ENCODE data around the gene IFI27L1. TPM values are rescaled to one million over a fixed set of nuclear protein-coding genes. Genes with fewer than 3 reads are reported as not detected.
A peak's percentile ranks its signal among the peaks of the same experiment; 100 is the strongest.
"Not testable (repeated sequence)": the region's sequence is repeated elsewhere in the genome, so short reads cannot be mapped to it uniquely, and the experiment has no call there.

The IFI27L1 gene
- total RNA-seq, 2 donors from 2014 or later = 11.2 to 21.7 TPM

DNA sequence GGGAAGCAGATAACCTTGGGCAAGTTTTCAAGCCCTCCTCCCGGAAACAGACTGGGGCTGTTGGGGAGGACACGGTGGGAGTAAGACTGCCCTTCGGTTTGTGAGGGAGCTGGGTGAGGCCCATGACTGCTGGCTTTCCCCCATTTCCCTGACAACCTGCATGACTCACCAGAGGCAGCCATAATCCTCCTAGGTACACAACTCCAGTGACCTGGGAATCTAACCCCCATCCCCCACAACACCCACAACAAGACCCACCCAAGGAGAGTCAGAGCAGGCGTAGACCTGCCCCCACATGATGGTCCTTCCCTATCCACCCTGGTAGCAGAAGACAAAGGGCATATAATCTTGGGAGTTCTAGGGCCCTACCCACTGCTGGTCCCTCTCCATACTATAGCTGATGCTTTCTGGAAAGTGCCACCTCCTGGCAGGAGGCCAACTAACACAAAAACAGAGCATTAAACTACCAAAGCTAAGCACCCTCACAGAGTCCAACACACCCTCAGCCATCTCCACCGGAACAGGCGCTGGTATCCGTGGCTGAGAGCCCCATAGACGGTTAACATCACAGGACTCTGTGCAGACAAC, 14.9 kb upstream of the IFI27L1 start:
- intact Hi-C loops (cut with DNase I) = no loop called here
- no peak for DNase-seq (ENCODE audit: low spot score)

DNA sequence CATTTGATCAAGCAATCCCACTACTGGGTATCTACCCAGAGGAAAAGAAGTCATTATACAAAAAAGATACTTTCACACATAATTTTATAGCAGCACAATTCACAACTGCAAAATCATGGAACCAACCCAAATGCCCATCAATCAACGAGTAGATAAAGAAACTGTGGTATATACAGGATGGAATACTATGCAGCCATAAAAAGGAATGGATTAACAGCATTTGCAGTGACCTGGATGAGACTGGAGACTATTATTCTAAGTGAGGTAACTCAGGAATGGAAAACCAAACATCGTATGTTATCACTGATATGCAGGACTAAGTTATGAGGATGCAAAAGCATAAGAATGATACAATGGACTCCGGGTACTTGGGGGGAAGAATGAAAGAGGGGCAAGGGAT, 9.0 kb upstream of the IFI27L1 start:
- DNase-seq (ENCODE audit: low spot score); intact Hi-C loops (cut with DNase I): not testable (repeated sequence)

DNA sequence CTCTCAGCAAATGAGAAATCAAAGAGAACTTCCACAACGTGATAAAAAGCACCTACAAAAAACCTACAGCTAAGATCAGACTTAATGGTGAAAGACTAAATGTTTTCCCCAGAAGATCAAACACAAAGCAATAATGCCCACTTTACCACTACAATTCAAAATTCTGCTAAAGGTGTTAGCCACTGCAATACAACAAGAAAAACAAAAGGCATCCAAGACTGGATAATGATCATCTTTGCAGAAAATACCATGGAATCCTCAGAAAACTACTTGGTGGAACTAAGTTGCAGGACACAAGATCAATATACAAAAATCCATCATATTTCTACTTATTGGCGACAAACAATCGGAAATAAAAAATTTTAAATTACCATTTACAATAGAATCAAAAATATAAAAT, 6.6 kb upstream of the IFI27L1 start:
- no peak for DNase-seq (ENCODE audit: low spot score)
- intact Hi-C loops (cut with DNase I) = no loop called here

DNA sequence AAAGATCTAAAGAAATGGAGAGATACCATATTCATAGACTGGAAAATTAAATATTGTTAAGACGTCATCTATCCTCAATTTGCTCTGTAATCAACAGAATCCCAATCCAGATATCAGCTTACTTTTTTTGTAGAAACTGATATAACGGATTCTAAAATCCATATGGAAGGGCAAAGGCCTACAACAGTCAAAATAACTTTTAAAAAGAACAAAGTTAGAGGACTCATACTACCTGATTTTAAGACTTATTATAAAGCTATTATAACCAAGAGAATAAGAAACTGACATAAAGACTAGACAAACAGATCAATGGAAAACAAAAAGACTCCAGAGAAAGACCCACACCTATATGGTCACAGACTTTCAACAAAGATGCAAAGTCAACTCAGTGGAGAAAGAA, 6.1 kb upstream of the IFI27L1 start:
- intact Hi-C loops (cut with DNase I) = no loop called here
- DNase-seq (ENCODE audit: low spot score) = no peak

DNA sequence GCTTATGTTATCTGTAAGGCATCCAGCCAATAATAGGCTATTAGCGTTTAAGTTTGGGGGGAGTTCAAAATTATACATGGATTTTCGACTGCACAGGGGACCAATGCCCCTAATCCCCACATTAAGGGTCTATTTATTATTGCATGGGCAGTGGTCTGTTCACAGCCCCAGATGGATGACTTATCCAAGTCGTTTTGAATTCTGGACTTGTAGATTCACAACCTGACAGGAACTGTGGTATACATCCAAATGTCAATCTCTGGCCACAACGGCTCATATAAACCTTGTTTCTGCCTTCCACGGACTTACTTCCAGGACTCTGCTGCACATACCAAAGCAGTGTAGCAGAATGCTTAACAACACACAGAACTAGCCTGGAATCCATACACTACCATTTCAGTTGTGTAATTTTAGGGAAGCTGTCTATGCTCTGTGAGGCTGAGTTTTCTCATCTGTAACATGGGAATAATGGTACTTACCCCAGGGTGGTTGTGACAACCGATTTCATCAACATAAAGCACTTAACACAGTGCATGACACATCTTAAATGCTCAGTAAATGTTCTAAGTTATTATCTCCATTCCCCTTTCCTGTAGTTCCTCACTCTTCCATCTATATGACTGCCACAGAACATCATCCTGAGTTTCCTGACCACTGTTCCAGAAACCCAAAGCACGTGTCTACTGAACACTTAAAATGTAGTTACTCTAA, 3.8 kb upstream of the IFI27L1 start:
- no peak for DNase-seq (ENCODE audit: low spot score)
- intact Hi-C loops (cut with DNase I) = no loop called here

DNA sequence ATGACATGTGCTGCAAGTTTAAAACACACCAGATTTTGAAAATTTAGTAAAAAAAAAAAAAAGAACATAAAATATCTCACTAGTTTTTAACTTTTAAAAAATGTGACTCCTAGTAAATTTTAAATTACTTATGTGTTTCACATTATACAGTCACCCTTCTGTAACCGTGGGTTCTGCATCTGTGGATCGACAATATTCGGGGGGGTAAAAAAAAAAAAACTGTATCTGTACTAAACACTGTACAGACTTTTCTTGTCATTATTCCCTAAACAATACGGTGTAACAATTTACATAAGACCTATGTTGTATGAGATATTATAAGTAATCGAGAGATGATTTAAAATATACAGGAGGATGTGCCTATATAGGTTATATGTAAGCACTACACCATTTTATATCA, 3.3 kb upstream of the IFI27L1 start:
- intact Hi-C loops (cut with DNase I) = no loop called here
- no peak for DNase-seq (ENCODE audit: low spot score)

DNA sequence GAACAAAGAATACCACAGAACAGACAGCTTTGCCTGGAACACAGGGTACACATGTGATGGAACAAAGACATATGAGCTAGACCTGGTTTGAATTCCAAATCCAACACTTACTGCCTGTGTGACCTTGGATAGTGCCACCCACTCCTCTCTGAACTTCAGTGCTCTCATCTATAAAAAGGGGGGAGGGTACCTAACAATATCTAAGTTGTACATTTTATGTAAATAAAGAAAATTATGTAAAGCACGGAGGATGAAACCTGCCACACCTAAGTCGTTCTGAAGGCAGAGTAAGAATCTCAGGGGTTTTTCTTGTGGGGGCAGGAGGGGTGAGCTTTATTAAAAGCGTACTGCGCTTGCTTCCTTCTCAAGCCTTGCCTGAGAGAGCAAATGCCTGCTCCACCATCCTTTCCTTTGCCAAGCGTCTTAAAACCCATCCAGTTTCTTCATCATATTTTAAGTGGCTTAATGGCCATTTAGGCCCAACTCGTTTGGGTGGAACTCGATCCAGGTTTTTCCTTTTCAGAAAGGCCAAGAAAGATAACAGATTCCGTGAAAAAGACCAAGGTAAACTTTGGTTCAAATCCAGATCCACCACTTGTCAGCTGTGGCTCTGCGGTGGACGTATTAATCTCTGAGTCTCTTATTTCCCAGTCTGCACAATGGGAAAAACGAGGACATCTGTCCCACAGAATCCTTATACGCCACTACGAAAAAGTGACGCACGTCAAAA, 1.1 kb upstream of the IFI27L1 start:
- DNase-seq (ENCODE audit: low spot score) = no peak
- intact Hi-C loops (cut with DNase I) = no loop called here

DNA sequence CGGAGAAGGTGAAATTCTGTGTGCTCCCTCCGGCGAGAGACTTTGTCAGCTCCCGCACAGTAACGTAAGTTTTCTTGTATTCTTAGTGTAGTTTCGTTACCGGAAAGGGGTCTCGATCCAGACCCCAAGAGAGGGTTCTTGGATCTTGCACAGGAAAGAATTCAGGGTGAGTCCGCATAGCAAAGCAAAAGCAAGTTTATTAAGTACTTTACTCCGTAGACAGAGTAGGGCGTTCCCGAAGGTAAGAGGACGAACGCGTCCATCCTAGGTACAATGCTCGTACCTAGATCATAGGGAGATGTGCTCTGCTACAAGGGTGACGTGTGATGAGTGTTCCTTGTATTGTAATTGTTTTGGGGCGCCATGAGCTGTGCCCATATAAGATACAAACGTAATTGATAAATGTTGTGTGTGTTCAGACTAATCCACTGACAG, 293 bp downstream of the IFI27L1 start:
- intact Hi-C loops (cut with DNase I) = no loop called here
- DNase-seq (ENCODE audit: low spot score) = no peak

DNA sequence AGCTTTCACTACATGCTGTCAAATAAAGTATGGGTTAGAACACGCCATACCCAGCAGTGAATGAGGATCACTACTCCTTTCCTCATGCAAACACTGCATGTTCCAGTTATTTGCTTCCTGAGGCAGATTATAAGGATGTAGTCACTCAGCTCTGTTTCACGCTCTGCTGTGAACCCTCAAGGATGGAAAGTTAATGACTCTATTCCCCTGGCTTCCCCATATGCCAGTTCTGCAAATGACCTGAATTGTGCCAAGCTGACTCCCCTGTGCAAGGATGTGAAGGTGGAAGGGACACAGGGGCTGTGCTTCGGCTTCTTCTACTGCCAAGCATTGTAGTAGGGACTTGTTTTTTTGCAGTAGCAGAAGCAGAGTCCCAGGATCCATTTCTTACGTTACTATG, 6.8 kb downstream of the IFI27L1 start:
- DNase-seq (ENCODE audit: low spot score) = no peak
- intact Hi-C loops (cut with DNase I) = no loop called here

DNA sequence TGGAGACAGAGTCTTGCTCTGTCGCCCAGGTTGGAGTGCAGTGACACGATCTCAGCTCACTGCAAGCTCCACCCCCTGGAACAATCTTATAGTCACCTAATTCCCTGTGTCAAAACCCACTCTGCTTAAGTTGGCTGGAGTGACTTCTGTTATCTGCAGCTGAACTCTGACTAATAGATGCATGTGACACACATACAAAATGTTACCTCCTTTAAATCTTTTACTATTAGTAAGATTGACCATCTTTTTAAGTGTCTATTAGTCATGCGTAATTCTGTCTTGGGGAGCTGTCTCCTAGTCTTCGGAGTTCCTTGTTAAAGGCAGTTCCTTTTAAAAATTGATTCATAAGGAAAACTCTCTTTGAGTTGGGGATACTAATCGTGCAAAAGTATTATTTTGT, 7.4 kb downstream of the IFI27L1 start:
- DNase-seq (ENCODE audit: low spot score) = no peak
- intact Hi-C loops (cut with DNase I) = no loop called here

DNA sequence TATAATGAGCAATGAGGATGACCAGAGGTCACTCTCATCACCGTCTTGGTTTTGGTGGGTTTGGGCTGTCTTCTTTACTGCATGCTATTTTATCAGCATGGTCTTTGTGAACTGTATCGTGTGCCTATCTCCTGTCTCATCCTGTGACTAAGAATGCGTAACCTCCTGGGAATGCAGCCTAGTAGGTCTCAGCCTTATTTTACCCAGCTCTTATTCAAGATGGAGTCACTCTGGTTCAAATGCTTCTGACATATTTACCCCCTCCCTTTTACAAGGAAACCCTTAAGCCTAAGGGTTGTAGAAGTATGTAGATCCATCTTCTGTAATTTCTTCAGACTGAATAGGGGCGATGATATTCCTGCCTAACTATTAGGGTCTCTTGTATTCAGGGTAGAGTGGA, 8.4 kb downstream of the IFI27L1 start:
- intact Hi-C loops (cut with DNase I) = no loop called here
- DNase-seq (ENCODE audit: low spot score) = no peak

DNA sequence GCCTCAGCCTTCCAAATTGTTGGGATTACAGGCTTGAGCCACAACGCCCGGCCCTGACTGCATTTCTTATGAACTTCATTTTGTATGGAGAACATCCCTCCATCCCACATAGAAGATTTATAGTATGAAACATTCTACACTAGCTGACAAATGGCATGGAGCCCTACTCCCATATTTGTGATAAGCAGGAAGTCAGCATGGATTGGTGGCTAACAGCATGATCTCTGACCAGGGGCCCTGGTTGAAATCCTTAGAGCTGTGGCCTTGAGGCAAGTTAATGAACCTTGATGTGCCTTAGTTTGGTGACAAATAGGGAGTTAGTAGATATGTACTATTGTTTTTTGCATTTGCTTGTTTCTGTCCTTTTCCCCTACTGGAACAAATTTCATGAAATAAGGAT, 12.3 kb downstream of the IFI27L1 start:
- intact Hi-C loops (cut with DNase I) = no loop called here
- DNase-seq (ENCODE audit: low spot score) = no peak

DNA sequence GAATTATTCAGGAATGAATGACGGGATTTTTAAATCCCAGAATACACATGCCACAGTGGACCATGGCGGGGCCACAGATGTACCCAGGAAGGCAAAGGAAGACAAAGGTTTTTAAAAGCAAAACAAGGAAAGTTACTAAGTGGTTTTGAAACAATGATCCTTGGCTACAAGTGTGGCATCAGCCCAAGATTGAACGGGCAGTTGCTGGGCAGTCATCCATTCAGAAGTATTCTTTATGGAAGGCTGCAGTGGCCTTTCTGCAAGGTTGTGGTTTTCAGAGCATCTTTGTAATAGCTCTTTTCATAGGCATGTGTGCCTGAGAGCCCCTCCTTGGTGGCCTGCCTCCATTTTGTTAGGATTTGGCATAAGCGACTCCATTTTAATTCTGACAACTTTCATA, 16.0 kb downstream of the IFI27L1 start:
- DNase-seq (ENCODE audit: low spot score) = no peak
- intact Hi-C loops (cut with DNase I) = no loop called here

DNA sequence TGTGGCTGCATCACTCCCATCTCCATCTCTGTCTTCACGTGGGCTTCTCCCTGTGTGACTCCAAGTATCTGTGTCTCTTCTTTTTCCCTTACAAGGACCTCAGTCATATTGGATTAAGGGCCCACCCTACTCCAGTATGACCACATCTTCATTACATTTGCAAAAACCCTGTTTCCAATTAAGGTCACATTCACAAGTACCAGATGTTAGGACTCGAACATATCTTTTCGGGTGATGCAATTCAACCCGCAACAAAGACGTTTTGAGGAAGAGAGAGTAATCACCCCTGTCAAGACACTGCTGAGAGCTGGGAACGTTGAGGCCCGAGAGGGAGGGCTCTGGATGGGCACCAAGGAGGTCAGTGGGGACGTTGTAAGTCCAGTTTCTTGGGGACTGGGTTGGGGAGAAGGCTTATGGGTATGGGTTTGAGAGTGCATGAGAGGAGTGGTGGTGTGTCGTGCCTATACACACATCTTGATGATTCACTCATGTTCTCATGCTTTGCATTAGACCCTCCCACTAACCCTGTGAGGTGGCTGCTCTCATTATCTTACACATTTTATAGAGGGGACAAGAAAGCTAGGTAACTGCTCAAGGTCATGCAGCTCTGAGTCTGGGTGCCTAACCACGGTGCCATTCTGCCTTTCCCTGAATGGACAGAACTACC, 17.3 kb downstream of the IFI27L1 start:
- intact Hi-C loops (cut with DNase I) = no loop called here
- DNase-seq (ENCODE audit: low spot score) = no peak

DNA sequence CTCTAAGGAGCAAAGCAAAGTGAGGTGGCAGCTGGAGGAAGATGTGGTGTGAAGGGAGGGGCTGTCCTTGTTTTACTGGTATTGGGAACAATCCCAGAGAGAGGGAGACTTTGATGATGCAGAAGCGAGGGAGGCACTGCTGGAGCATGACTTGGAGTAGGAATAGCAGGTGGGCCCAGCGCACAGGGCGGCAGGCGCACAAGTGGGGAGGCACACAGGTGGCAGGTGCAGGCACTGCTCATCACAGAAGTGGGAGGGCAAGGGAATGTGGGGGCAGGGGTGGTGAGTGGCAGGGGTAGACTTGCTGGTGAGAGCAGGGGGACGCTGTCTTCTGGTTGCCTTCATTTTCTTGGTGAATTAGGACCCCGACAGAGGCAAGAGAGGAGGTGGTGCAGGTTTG, 17.9 kb downstream of the IFI27L1 start:
- intact Hi-C loops (cut with DNase I) = no loop called here
- no peak for DNase-seq (ENCODE audit: low spot score)

DNA sequence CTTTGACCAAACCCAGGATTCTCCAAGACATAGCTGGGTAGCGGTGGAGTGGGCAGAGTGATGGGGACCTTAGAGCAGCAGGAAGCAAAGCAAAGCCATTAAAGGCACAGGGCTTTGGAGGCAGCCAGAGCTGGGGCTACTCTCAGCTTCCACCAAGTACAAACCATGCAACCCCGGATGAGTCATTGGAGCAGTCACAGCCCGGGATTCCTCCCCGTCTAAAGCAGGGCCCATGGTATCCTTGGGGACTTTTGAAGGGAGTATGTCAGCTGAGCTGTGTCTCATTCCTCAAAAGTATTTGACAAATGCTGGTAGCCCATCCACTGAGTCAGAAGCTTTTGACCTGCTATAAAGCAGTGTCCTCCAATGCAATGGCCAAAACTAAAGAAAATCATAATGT, 19.7 kb downstream of the IFI27L1 start:
- no peak for DNase-seq (ENCODE audit: low spot score)
- intact Hi-C loops (cut with DNase I) = no loop called here

DNA sequence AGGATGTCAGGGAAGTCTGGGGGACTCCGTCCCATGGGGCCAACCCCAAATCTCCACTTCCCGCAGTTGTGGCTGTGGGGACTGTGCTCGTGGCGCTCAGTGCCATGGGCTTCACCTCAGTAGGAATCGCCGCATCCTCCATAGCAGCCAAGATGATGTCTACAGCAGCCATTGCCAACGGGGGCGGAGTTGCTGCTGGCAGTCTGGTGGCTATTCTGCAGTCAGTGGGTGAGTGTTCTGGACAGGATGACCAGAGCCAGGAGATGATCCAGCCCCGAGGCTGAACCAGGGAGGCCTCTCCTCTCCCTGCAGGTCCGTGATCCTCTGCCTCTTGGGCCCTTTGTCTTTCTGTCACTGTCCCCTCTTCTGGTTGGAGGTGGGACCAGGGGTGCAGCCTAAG, 20.6 kb downstream of the IFI27L1 start:
- peak; percentile 89 for DNase-seq (ENCODE audit: low spot score)
- intact Hi-C loops (cut with DNase I) = no loop called here

DNA sequence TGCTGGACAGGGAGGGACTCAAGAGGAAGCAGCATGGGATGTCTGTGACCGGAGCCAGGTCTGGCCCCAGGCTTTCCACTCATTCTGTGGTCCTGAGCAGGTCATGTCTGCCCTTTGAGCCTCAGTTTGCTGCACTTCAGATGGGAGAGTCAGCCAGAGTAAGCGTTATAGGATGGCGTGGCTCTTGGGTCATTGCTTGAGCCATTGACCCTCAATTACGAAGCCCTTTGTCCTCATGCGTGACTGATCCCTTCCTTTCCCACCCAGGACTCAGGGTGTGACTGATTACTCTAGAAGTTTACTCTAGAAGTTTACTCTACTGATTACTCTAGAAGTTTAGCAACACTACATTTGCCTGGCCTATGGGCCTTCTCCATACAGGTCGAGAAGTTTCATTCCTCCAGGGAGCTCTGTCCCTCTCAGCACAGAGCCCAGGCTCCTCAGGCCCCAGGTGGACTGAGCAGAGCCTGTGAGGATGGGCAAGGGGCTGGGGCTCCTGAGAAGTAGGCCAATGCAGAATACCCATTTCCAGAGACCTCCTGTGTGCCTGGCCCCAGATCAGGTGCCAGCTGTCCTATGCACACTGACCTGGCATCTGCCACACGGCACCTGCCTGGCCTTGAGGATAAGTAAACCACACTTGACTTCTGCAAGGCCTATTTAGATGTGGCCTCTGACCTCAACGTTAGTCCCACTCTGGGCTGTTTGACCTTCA, 21.8 kb downstream of the IFI27L1 start:
- intact Hi-C loops (cut with DNase I) = no loop called here
- DNase-seq (ENCODE audit: low spot score) = no peak

DNA sequence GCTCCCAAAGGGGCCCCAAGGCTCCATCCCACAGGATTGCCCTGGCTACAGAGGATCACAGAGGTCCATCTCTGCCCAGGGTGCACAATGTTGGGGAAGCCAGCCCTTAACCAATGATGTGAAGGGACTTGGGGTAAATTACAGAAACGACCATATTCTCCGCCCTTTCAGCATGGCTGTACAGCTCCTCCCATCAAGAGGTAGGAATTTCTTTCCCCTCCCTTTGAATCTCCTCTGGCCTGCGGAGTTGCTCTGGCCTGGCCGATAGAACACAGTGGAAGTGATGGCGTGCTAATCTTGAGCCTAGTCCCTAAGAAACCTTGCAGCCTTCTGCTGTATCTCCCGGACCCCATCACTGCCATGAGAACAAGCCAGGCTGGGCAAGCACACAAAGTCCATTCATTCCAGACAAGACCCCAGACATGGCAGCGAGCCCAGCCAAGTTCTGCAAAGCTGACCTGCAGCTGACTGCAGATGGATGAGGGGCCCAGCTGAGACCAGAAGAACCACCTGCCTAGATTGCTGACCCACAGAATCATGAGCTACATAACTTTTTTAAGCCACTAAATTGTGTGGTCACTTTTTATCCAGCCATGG, 22.5 kb downstream of the IFI27L1 start:
- no peak for DNase-seq (ENCODE audit: low spot score)
- intact Hi-C loops (cut with DNase I) = no loop called here

Data from posterior vena cava (tissue), 2 donors.